C4-2B (cell line): ENCODE data around the gene TPSB2.

Source experiments
- ZFX ChIP-seq: fragments of 450-650 bp; IDR thresholded peaks from 2 replicates; pipeline ENCODE4 v1.6.1; 2017
- TF ChIP-seq, protein P1 (sequence below): fragments of 450-650 bp; conservative IDR thresholded peaks from 2 replicates; pipeline ENCODE4 v1.5.1; 2017; ENCODE audit warnings: mild to moderate bottlenecking

DNA sequence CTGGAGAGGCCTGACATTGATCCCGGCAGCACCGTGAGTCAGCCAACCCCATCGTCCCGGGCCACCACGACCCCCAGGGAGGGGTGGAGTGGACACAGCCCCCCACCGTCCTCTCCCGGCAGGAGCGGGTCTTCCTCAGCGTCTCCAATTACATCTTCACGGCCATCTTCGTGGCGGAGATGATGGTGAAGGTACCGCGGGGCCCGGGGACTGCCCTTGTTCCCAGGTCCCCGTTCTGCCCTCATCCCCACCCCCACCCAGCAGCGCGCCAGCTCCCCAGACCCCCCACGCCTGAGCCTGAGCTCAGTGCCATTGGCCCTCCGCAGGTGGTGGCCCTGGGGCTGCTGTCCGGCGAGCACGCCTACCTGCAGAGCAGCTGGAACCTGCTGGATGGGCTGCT is 19.5 kb downstream of the TPSB2 start:
- TF ChIP-seq, protein P1, sequence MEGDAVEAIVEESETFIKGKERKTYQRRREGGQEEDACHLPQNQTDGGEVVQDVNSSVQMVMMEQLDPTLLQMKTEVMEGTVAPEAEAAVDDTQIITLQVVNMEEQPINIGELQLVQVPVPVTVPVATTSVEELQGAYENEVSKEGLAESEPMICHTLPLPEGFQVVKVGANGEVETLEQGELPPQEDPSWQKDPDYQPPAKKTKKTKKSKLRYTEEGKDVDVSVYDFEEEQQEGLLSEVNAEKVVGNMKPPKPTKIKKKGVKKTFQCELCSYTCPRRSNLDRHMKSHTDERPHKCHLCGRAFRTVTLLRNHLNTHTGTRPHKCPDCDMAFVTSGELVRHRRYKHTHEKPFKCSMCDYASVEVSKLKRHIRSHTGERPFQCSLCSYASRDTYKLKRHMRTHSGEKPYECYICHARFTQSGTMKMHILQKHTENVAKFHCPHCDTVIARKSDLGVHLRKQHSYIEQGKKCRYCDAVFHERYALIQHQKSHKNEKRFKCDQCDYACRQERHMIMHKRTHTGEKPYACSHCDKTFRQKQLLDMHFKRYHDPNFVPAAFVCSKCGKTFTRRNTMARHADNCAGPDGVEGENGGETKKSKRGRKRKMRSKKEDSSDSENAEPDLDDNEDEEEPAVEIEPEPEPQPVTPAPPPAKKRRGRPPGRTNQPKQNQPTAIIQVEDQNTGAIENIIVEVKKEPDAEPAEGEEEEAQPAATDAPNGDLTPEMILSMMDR, result no peak
- no peak for TF ChIP-seq ZFX
